B cell (primary cell): ENCODE measurements around the gene NME9.

ENCODE experiments used
- EZH2 ChIP-seq: IDR thresholded peaks from 2 replicates; pipeline ENCODE4 v1.6.1; 2012; ENCODE audit warnings: borderline replicate concordance, low read depth, mild to moderate bottlenecking, moderate library complexity, low read length; ENCODE audit not compliant: insufficient read depth, poor library complexity, severe bottlenecking
- TF ChIP-seq, protein P1 (sequence below): fragments of 200-600 bp; IDR thresholded peaks from one replicate; pipeline ENCODE4 v1.8.0; 2022; ENCODE audit warnings: antibody characterized with exemption, mild to moderate bottlenecking

GRCh38 chr3:138326866-138327595 is 2.6 kb downstream of the NME9 start:
- TF ChIP-seq, protein P1, sequence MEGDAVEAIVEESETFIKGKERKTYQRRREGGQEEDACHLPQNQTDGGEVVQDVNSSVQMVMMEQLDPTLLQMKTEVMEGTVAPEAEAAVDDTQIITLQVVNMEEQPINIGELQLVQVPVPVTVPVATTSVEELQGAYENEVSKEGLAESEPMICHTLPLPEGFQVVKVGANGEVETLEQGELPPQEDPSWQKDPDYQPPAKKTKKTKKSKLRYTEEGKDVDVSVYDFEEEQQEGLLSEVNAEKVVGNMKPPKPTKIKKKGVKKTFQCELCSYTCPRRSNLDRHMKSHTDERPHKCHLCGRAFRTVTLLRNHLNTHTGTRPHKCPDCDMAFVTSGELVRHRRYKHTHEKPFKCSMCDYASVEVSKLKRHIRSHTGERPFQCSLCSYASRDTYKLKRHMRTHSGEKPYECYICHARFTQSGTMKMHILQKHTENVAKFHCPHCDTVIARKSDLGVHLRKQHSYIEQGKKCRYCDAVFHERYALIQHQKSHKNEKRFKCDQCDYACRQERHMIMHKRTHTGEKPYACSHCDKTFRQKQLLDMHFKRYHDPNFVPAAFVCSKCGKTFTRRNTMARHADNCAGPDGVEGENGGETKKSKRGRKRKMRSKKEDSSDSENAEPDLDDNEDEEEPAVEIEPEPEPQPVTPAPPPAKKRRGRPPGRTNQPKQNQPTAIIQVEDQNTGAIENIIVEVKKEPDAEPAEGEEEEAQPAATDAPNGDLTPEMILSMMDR = no peak
- TF ChIP-seq EZH2 = no peak
